DLD1 (cell line): Measurements from ENCODE around the gene WDR33.
"Not testable (repeated sequence)": the region's sequence is repeated elsewhere in the genome, so short reads cannot be mapped to it uniquely, and the experiment has no call there.

Source experiments
- in situ Hi-C: cut with HindIII; loops from 2 replicates; pipeline ENCODE4 v1.10.0; 2017; ENCODE audit warnings: low sequenced_read_pairs

The WDR33 gene

GRCh38 chr2:127810619-127811396, at the start of gene WDR33:
Gene WDR33 (minus strand): TSS chr2:127811171. CDS start chr2:127770981, 40,190 bp downstream.
- in situ Hi-C loops: no loop called here

GRCh38 chr2:127860130-127860529, 49.2 kb upstream of the WDR33 start:
- in situ Hi-C loops: no loop called here

DNA sequence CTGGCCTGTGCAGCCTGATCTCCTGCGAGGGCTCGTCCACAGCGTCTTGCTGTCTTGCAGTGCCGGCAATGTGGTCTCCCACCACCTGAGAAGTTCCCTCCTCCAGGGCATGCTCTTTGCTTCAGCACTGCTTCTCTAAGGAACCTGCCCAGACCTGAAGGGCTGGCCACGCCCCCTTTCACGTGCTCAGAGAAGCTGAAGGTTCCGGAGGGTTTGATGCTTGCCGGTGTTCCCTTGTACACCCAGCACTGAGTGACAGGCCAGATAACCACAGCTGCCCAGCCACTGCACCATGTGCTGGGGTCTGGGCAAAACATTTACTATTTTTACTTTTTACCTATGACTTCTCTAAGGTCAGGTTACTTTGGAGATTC, 48.7 kb upstream of the WDR33 start:
- in situ Hi-C loops: no loop called here

DNA sequence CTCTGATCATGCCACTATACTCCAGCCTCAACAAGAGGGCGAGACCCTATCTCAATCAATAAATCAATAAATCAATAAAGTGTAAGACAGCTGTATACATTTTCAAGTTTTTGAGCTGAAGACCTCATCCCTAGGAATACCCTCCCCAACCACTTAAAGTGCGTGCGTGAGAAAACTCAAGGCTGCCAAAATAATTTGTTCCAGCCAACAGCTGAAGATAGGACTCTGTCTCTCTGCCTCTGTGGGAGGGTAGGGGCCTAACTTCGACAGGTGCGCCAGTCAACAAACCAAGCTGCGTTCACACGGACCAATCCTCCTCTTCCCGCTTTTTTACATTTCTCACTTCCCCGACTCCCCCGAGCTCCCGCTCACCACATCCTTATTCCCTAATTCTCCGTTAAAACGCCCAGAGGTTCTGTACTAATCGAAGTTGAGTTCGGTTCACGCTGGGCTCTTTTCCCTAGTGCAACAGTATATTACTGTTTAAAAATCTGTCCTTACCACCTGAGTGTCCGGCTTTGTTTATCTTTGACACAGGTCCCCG, 46.4 kb upstream of the WDR33 start:
- in situ Hi-C loops: no loop called here

DNA sequence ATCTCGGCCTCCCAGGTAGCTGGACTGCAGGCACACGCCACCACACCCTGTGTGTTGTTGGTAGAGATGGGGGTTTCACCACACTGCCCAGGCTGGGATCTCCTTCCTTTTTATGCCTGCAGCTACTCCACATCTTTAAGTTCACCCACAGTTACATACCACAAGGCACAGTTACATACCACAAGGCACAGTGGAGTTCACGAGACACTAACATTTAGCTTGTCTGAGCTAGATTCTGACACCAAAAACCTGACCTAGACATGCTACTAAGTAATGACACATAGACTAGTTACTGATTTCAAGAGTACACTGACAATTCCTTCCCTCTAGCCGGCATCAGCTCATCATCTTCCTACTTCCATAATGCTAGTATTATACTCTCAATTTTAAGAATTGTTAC, 42.7 kb upstream of the WDR33 start:
- in situ Hi-C loops: no loop called here

- in situ Hi-C loops: no loop called here
These were observed 41.4 kb upstream of the WDR33 start for GRCh38 chr2:127852388-127852787.

DNA sequence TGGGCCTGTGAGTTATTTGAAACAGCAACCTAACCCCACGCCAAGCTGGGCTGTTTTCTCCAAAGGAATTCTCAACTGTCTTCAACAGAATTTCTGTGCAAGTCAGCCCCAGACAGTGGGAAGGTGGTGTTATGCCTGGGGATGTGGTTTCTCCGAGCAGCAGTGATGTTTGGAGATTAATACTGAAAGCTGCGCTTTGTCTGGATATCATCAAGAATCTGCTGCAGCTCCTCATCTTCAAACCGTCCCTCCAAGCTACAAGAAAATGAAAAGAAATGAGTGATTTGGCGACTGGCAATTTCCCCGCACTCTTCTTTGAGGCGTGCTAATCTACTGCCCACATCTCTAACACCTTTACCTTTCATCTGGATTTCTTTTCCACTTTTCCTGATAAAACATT, 37.0 kb upstream of the WDR33 start:
- in situ Hi-C loops: no loop called here

DNA sequence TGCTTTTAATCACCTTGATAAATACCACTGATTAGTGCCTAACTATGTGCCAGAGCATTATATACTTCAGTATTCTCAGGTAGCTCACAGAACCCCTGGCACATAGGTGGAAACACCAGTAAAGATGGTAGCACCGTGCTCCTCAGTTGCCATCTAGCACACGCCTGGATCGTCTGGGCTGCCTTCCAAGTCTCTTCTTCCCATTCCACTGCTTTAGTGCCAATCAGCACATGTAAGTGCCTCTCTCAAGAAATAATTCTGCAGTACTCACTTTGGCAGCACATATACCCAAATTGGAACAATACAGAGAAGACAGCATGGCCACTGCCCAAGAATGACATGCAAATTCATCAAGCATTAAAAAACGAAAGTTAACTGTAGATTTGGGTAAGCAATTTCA, 34.0 kb upstream of the WDR33 start:
- in situ Hi-C loops: no loop called here

DNA sequence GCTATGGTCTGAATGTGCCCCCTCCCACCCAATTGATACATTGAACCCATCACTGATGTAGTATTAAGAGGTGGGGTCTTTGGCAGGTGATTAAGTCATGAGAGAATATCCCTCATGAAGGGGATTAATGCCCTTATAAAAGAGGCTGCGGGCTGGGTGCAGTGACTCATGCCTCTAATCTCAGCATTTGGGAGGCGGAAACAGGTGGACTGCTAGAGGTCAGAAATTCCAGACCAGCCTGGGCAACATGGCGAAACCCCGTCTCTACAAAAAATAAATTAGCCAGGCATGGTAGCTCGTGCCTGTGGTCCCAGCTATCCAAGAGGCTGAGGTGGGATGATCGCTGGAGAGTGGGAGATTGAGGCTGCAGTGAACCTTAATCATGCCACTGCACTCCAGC, 32.7 kb upstream of the WDR33 start:
- in situ Hi-C loops: no loop called here

GRCh38 chr2:127841466-127842178, 30.7 kb upstream of the WDR33 start:
- in situ Hi-C loops: no loop called here

DNA sequence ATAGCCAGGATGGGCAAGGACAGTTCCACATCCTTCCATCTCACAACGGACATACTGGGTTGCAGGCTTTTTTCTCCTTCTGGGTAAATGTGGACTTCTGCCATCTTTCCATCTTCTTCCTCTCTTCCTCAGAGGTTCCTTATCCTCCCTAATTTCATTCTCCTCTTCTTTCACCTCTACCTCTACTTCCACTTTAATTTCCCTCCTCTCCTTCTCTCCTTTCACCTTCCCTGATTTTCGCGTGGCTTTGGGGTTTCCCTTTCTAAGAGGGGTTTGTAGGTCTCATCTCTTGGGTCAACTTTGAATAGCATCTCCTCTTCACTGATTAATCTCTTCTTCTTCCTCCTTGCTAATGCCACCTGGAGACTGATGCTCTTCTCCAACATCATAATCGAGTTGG, 29.9 kb upstream of the WDR33 start:
- in situ Hi-C loops: no loop called here

GRCh38 chr2:127834951-127835350, 24.0 kb upstream of the WDR33 start:
- in situ Hi-C loops: no loop called here

DNA sequence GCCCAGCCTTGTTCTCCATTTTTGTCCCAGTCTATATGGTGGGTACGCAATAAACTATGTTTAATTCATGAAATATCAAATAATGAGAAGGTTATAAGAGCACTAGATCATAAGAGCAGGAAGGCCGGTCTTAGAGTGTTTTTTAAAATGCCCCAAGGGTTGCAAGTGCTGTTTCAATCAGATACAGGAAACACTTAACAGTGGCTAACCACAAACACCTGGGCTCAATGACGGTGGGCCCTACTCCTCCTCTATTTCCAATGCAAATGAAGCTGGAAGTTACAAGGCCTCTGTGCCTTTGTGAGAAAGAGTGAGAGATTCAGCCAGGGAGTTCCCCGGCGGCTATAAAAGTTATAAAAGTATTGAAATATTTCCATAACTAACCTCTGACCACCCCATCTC, 18.9 kb upstream of the WDR33 start:
- in situ Hi-C loops: no loop called here

DNA sequence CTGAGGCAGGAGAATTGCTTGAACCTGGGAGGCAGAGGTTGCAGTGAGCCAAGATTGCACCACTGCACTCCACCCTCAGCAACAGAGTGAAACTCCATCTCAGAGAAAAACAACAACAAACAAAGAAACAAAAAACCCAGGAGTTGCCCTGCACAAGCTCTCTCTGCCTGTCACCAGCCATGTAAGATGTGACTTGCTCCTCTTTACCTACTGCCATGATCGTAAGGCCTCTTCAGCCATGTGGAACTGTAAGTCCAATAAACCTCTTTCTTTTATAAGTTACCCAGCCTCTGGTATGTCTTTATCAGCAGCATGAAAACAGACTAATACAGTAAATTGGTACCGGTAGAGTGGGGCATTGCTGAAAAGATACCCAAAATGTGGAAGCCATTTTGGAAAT, 15.7 kb upstream of the WDR33 start:
- in situ Hi-C loops: not testable (repeated sequence)

DNA sequence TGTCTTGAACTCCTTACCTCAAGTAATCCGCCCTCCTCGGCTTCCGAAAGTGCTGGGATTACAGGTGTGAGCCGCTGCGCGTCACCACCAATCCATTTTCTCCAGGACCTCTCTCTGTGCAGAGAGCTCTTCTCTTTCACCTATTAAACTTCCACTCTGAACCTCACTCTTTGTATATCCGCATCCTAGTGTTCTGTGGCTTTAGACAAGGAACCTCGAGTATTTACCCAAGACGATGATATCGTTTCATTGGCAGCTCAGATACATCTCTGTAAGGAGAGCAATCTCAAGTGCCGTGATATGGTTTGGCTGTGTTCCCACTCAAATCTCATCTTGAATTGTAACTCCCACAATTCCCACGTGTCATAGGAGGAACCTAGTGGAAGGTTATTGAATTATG, 15.1 kb upstream of the WDR33 start:
- in situ Hi-C loops: no loop called here

GRCh38 chr2:127820080-127820668, 9.2 kb upstream of the WDR33 start:
- in situ Hi-C loops: no loop called here

DNA sequence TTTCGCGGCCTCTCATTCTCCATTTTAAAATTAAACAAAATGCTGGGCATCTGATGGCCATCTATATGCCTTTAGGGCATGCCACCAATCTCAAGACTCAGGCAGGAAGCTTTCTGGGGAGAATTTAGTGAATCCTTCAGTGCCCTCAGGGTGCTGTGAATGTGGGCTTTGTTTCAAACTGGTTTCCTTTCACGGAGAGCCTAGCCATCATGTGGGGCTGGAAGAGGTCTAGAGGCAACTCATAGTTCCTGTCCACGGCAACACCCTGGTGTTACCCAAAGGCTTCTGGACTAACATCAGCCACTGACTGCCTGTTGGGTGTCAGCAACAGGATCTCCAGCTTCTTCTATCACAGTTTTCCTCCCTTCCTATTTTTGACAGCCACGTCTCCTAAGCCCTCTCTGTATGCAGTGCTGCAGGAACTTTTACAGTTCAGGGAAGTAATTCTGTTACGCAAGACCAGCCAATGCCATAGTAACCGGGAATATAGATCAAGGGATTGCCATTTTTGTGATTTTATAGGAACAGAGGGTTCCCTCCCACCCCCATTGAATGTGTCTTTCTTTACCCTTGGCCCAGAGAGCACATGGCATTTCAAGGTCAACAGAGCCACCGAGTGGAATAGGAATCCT, 7.9 kb upstream of the WDR33 start:
- in situ Hi-C loops: no loop called here

GRCh38 chr2:127818241-127818640, 7.3 kb upstream of the WDR33 start:
- in situ Hi-C loops: no loop called here

DNA sequence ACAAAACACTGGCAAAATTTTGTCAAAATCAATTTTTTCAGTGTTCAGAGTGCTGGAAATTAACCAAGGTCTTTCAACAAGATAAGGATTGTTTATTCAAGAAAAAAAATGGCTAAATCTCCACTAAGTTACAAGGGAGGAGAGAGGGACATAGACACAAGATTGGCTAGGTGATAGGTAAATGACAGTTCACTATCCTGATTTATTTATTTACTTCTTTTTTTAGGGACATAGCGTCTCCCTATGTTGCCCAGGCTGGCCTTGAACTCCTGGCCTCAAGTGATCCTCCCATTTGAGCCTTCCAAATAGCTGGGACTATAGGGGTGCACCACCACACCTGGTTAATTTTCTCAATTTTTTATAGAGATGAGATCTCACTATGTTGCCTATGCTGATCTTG, 3.7 kb upstream of the WDR33 start:
- in situ Hi-C loops: no loop called here

GRCh38 chr2:127812441-127812840, 1.5 kb upstream of the WDR33 start:
- in situ Hi-C loops: not testable (repeated sequence)
